Measurements from ENCODE around the gene IQUB.

DNA sequence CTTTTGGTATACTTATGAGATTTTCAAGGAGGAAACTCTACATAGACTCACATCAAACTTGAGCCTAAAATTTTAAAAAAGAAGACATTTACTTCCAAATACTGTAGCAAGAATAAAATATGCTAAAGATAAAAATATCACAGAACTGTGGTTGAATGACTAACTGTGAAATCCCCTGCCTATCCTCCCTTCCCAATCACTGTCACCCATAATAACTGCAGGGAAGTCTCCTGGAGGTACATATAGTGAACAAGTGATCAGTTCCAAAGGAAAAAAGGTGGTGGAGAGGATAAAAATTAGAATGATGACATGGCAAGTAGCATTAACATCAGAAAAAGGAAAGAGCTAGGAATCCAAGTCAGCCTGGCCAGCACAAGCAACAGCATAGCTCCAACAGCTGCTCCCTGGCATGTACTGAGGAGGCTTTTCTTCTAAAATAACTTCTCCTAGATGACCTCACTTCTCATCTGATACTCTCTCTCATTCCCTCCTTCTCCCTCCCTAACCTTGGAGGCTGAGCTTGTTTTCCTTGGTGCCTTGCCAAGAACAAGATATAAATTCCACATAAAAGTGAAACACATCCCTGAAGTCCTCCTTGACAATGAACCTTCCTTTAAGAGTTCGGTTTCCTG lies 124.0 kb downstream of the IQUB start:
- TF ChIP-seq, protein P1, sequence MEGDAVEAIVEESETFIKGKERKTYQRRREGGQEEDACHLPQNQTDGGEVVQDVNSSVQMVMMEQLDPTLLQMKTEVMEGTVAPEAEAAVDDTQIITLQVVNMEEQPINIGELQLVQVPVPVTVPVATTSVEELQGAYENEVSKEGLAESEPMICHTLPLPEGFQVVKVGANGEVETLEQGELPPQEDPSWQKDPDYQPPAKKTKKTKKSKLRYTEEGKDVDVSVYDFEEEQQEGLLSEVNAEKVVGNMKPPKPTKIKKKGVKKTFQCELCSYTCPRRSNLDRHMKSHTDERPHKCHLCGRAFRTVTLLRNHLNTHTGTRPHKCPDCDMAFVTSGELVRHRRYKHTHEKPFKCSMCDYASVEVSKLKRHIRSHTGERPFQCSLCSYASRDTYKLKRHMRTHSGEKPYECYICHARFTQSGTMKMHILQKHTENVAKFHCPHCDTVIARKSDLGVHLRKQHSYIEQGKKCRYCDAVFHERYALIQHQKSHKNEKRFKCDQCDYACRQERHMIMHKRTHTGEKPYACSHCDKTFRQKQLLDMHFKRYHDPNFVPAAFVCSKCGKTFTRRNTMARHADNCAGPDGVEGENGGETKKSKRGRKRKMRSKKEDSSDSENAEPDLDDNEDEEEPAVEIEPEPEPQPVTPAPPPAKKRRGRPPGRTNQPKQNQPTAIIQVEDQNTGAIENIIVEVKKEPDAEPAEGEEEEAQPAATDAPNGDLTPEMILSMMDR (IDR thresholded peaks at IDR 0.05) = no peak
- TF ChIP-seq ZFX (IDR thresholded peaks at IDR 0.05; ENCODE audit: borderline replicate concordance) = no peak

Measured in 22Rv1 (cell line).